HG02840 (cell line): Measurements from ENCODE around the gene SOBP.

Experiments used
- ATAC-seq: cut with Tn5 transposase; IDR thresholded peaks from one replicate; pipeline ENCODE4 v1.9.1; 2021; ENCODE audit warnings: mild to moderate bottlenecking, moderate library complexity, moderate number of reproducible peaks; ENCODE audit not compliant: unreplicated experiment, low FRiP score

The SOBP gene

DNA sequence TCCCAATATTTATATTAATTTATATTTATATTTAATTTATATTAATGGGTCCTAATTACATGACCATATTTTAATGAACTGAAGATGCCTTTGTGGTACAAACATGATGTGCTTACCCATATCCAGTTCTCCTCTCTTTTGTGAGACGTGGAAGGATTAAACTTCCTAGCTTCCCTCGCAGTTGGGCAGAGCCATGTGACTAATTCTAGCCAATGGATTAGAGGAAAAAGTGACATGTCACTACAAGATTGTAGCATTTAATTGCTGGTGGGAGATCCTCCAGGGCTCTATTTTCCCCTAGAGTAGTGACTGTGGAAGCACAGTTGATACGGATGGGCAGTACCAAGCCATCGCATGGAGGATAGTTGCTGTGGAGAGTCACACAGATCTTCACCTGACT is 4.8 kb upstream of the SOBP start:
- no peak for ATAC-seq

DNA sequence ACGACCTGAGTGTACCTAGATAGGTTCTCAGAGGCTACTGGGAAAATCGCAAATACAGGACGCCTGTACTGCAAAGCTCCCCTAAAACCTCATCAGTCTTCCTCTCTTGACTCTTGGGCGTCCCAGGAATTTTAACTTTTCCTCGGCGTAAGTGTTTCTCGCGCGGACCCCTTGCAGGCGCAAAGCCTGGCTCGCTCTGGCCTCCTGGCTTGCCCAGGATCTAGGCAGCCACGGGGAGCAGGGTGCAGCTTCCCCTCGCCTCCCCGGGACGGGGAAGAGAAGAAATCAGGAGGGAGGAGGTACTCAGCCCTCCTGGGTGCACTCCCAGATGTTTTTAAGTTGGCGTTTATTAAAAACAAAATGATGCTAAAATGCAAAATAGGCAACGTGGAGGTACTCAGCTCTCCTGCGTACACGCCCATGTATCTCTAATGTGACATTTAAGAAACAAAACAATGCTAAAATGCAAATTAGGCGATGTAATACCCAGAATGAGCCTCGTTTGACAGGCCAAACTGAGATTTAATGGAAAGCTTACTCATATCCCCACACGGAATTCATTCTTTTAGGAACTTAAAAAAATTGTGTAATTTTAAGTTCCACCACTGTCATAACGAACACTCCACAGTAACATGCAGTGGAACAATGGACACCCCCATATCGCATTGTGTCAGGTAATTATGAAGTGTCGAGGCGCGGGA is 1.6 kb upstream of the SOBP start:
- no peak for ATAC-seq

DNA sequence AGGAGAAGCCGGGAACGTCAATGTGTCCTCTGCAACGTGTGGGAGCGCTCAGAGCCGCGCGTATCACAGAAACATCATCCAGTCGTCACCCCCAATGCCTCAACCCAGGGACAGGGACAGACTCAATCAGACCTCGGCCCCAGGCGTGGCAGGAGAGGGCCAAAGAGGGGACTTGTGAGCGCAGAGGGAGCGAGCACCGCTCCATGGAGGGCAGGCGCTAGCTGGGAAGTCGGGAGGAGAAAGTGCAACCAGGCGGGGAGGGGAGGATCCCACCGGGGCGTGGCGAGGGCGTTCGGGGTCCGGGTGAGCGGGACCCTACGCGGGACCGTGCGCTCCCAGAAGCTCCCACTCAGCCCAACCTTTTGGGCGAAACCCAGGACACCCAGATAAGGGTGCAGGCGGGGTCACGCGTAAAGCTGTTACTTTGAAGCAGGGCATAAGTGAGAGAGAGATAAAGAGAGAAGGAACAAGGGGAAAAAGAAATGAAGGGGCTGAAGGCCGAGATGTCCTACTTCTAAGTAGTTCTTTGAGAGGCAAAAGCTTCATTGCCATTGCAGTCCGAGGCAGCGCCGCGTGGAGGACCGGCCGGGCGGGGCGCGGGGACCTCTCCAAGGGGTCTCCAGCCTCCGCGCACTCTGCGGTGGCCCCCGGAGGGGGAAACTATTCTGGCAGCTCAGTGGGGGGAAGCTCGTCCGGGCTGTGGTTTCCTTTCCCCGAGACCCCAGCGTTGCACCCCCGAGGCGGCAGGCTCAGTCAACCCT is 862 bp upstream of the SOBP start:
- ATAC-seq, result no peak

DNA sequence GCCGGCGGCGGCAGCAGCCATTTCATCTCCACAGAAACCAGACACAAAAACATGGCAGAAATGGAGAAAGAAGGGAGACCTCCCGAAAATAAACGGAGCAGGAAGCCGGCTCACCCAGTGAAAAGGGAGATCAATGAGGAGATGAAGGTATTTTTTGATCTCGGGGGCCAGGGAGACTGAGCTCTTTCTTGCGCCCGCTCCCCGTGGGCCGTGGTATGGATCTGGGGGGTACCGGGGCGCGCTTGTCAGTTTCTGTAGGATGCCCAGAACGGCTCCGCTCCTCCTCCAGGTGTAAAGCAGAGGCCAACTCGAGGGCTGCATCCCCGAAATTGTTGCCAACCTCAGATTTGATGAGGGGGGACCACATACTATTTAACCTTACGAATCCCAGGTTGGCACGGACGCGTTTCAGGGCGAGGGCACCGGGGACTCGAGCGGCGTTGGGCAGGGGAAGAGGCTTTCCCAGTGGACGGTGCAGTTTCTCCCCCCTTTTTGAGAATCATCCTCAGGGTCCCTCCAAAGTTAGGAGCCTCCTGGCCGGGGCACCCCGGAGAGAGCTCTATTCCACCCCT is 735 bp downstream of the SOBP start:
- ATAC-seq, result no peak

DNA sequence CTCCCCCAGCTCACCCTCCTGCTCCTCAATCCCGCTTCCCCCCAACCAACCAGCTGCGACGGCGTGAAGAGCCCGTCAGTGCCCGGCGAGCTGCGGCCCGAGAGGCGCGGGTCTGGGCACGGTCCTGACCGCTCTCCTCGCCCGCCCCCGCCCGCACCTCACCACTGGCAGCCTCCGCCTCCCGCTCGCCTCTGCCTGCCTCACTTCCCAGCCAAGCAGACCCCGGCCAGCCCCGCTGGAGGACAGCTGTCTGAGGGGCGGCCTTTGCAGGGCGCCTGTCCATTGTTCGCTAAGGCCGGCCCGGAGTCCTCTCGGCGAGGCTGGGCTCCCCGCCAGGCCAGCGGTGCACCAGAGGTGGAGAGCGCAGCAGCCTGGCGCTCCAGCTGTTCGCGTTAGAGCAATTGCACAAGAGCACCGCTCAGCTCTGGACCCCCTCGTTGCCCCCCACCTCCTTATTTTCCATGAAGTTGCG is 1.3 kb downstream of the SOBP start:
- no peak for ATAC-seq

DNA sequence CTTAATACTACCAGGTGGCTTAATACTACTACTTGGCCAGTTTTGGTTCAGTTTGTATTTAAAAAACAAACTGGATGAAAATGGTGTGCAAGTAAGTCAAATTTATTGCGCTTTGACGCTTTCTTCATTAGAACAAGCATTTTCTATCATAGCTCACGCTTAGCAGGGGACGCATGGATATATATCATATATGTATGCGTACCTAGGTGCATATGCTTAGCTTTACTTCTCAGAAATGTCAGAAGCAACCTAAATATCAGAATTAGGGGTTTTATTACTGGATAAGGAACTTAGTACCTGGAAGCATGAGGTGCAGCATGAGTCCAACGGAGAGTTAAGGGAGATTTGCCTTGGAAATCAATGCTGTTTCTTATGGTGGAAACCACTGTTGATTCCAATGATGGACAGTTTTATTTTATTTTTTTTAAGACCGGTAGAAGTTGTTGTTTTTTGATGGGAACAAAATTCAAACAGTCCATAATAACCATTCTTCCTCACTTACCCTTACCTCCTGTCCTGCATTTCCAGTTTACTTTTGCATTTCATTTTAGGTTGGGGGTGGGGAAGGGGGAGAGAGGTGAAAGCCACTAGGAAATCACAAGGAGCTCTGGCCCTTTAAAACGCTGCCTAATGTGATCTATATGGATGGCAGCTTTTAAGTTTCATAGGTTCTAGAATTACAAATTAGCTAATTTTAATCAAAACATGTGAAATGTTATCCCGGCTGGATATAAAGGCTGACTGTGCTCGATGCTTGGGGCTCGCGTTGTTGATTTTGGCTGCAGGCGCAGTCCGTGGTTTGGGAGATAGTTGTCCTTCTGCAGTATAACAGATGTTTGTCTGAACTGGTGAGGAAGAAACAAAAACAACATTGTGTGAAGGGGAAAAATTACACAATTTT is 2.1 kb downstream of the SOBP start:
- no peak for ATAC-seq

- no peak for ATAC-seq
These were observed 3.5 kb downstream of the SOBP start for GRCh38 chr6:107493158-107494057.

DNA sequence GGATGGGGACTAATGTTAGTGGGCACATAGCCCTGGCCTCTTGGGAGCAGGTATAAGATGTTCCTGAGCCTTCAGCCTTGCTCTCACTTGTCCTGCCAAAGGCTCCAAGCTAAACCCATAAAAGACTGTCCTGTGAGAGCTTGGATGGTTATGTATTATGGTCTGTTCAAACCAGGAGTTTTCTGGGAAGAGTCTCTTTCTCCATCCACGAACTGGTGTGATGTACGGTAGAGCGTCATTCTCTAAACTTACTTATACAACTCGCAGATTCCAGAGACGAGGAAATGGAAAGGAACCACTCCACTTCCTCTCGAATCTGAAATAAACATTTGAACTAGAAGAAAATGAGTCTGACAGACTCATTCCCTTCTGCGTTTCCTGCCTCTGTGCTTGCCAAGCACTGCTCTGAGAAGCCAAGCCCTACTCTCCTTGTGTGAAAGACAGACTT is 5.3 kb downstream of the SOBP start:
- no peak for ATAC-seq

- no peak for ATAC-seq
These were observed 6.1 kb downstream of the SOBP start for GRCh38 chr6:107495971-107496370.

DNA sequence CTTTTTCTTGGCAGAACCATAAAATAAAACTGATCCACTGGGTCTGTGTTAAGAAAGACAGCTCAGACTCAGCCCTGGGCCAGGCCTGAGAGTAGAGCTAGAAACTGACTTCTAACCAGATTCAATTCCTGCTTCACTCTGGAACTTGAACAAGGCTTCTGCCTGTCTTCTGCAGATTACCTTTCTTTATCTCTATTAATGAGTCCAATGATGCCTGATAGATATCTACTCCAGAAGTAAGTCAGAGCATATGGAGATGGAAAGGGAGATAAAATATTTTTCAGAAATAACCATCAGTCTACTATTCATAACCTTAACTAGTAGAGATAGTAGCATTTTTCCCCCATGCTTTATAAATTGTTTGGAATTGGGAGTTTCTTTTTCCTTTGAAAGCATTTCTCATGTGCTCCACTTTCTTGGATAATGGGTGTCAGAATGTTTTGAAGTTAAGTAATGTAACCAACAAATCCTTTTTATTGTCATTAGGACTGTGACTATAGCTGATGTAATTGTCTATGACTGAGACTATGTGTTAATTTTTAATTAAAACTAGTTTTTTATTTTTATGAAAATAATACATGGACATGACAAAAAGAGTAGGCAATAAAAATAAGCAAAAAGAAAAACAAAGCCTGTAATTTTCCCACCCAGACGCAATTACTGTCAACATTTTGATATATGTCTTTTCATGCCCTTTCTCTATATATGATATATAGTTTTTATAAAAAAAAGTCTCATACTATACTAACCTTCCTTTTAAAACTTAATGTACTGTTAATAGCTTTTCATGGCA is 7.2 kb downstream of the SOBP start:
- ATAC-seq, result no peak

- ATAC-seq, result no peak
These were observed 14.5 kb downstream of the SOBP start for GRCh38 chr6:107504270-107505026.

DNA sequence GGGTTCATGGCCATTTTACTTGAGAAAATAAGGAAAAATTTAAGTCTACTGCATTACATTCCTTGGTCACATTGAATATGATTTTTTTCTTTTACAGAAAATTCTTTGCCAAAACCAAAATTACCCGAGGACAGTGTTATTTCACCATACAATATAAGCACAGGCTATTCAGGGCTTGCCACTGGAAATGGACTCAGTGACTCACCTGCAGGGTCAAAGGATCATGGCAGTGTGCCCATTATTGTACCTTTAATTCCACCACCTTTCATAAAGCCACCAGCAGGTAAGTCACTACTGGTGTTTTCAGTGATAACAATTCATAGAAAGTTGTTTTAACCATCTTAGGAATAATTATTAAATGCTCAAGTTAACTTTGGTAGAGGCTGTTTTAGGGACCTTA is 16.2 kb downstream of the SOBP start:
- ATAC-seq, result no peak

DNA sequence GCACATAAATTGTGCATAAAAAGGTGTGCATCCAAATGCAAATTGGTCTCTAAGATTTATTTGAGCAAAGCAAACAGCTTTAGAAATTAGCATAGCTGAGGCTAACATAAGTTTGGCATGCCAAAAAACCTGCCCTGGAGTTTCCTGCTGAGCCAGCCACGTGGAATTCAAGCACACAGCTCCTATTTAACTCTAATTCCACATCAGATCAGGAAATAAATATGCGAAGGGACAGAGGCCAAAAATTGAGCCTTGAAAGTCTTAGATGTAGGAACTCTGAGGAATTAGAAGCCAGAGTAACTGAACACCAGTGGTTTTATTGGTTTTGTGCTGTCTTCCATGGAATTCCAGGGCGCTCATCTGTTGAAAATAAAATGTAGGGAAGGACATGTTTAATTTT is 19.6 kb downstream of the SOBP start:
- ATAC-seq, result no peak

DNA sequence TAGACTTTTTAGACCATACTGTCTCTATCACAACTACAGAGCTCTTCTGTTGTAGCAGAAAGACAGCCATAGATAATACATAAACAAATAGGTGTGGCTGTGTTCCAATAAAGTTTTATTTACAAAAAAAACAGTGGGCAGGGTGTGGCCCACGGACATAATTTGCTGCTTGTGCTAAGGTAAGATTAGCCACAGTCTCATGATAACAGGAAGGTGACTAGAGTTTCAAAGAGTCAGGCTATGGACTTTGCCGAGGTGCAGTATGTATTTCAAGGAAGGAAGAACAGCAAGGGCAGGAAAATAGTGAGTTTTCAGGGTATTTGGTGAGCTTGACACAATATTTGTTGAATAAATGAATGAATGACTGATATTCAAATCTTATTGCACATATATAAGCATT is 20.2 kb downstream of the SOBP start:
- no peak for ATAC-seq

GRCh38 chr6:107511511-107511993 is 21.6 kb downstream of the SOBP start:
- no peak for ATAC-seq

- ATAC-seq, result no peak
These were observed 23.3 kb downstream of the SOBP start for GRCh38 chr6:107513214-107513613.

GRCh38 chr6:107515955-107516354 is 26.0 kb downstream of the SOBP start:
- ATAC-seq, result no peak

GRCh38 chr6:107517274-107517673 is 27.4 kb downstream of the SOBP start:
- no peak for ATAC-seq
